GM18505 (cell line): ENCODE measurements around the gene SLC66A1.

Experiments
- ATAC-seq: cut with Tn5 transposase; IDR thresholded peaks from one replicate; pipeline ENCODE4 v1.9.1; 2021; ENCODE audit not compliant: unreplicated experiment
- POLR2A ChIP-seq: IDR thresholded peaks from 4 replicates; pipeline ENCODE4 v1.6.1; 2011; ENCODE audit warnings: borderline replicate concordance; ENCODE audit not compliant: insufficient read depth, insufficient read length; ENCODE audit errors: extremely low read depth

The SLC66A1 gene

DNA sequence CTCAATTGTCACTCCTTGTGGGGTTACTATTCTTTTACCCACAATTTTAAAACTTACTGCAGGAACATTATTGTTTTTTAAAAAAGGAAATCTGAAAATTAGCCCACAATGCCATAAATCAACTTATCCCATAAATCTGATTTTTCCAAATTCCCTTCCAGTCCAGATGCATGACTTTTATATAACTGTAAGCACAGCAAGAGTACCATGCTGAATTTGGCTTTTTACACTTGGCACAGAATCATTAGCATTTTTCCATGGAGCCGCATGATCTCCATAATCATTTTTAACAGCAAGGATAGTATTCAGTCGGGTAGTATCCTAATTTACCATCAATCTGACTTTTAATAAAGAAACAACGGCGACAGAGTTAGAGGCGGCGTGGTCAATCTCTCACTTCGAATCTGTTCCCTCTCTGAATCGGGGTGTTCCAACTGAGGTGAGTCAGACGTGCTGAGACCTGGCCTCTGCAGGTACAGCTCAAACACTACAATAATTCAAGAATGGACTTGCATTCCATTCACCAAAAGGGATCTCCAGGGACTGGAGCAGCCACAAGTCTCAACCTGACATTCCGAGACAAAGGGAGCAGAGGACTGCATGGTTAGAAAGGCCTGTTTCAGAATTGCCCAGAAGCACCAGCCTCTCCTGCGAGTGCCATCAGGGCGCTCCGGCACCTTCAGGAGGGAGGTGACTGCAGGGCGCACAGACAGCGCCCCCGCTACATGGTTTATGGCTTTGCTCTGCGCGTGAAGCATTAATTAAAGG is 48.9 kb downstream of the SLC66A1 start:
- ATAC-seq: no peak

DNA sequence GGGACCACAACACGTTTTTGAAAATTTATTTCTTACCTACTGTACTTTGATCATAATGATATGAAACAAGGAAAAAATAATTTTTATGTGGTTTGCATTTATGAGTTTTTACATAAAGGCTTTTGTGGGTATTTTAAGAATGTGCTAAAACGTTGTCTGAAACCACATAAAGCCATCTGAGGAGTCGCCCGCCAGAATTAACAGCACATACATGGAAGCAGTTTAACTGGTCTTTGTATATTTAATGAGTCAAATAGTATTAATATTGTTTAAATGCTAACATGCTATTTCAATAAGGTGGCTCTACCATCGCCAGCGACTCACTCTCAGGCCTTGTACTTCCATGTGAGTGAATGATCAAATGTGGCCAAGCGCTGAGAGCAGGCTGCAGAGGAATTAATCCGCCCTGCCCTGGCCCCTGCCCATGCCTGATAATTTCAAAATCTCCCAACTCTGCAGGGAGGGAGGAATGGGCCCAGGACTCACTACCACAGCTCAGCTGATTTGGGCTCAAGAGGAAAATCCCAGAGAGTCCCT is 49.6 kb downstream of the SLC66A1 start:
- TF ChIP-seq POLR2A: no peak
- ATAC-seq: no peak

More for the DNA sequence above, 48.9 kb downstream of the SLC66A1 start:
- TF ChIP-seq POLR2A: no peak

DNA sequence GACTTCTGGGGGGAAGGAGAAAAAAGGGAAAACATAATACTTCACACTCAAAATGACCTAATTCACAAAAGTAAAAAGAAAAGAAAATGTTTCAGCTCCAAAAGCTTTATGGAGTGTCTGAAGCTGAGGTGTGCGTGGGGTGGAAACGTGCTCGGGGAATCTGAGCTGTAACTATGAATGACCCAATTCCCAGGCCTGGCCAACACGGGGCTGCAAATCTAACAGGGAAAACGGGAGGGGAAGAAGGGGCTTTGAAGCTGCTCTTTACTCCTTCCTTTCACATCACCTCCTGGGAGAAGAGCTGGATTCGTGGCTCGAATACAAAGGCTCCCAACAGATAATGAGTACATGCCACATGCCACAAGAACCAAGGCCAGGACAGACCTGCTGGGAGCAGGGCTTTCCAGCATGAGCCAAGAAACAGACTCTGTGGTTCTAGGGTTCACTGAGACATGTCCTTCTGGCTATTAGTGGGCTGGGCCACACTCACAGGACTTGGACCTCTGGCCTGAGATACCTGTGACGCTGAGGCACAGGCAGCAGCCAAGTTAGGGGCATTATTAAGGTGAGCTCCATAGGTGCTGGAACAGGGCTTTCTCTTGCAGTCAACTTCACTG is 51.5 kb downstream of the SLC66A1 start:
- no peak for ATAC-seq
- no peak for TF ChIP-seq POLR2A

DNA sequence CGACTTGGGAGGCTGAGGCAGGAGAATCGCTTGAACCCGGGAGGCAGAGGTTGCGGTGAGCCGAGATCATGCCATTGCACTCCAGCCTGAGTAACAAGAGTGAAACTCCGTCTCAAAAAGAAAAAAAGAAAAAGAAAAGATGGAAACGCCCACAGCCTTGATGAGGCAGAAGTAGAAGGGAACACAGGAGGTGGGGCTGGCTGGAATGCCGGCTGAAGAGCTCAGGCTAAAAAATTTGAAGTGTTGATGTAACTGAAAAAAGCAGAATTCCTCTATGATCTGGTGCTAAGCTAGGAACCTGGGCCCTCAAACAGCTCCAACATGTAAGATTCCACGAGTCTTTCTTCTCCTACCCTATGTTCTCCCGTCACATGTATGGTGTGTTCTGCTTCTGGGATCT is 53.6 kb downstream of the SLC66A1 start:
- no peak for TF ChIP-seq POLR2A
- ATAC-seq: no peak

DNA sequence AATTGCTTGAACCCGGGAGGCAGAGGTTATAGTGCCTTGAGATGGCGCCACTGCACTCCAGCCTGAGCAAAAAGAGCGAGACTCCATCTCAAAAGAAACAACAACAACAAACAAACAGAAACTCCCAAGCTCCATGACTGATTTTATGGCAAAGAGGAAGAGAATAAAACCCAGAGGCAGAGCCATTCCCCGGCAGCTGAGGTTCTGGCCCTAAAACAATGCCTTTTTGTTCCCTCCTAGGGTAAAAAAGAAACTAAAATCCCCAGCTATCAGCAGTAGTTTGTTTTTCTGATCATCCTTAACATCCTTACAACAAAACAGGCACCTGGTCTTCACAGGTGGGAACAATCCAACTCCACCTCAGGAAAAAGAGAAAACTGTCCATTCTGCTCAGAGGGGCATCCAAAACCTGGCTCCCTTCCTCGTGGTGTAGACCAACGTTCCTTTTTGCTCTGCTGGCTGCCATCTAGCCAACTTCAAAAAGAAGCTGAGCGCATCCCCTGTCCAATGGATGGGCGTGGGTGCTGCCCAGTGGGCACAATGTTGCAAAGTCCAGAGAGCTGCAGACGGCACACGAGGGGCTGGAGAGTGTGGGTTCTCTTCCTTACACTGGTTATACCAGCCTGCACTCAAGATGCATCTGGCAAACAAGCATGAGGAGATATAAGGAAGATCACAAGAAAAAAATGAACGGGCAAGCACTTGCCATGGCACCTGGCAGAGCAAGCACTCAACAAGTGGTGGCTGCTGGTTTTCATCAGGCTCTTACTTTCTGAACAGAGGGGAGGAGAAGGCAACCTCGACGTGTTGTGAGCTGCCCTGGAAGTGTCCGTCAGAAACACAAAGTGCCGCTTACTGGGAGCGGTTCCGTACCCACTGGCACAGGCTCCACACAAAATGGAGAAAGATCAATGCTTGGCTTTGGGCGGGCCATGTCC is 54.7 kb downstream of the SLC66A1 start:
- no peak for ATAC-seq
- no peak for TF ChIP-seq POLR2A

DNA sequence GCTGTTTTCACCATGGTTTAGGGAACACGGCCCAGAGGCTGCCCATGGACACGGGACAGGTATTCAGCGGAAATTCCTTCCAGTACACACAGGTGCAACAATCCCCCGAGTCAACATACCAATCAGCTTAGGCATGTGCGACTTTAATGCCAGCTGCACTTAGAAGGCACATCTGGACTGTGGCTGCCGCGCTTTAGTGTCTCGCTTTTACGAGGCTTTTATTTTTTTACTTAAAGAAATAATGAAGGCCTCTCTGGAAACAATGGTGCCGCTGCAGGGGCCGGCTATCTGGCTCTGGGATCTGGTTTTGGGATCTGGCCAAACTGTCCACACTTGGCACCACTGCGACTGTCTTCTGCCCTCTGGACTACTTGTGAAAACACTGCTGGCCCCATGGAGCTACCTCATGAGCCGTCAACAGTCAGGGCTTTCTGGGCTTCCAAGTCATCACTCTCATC is 55.5 kb downstream of the SLC66A1 start:
- no peak for TF ChIP-seq POLR2A
- no peak for ATAC-seq

DNA sequence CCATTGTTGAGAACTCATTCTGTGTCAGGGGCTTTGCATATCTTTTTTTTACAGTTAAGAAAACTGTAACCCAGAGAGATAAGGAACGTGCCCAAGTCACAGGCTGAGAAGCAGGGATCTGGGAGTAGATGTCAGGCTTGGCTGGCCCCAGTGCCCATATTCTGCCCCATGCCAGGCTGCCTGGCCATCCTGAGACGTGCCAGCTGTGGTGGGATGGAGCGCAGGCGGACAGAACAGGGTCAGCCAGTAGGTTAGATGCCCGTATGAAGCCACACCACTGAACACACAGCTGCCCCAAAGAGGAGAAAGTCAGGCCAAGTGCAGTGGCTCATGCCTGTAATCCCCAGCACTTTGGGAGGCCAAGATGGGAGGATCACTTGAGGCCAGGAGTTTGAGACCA is 55.9 kb downstream of the SLC66A1 start:
- TF ChIP-seq POLR2A: no peak
- no peak for ATAC-seq

DNA sequence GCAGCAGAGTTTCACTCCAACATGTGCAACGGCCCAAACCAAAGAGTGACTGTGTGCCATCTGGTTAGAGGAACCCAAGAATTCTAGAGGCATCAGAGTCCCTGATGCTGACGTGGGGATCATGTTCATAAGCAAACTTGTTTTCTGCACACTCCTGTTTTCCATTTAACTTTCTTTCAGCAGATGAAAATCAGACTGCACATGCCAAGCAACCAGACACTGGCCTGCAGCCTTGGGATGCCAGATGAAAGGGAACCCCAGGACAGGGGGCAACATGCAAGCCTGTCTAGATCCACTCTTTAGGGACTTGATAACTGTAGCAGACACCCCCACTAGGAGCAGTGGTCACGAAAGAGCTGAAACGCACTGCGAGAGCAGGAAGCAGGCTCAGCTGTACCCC is 56.8 kb downstream of the SLC66A1 start:
- ATAC-seq: no peak
- no peak for TF ChIP-seq POLR2A

DNA sequence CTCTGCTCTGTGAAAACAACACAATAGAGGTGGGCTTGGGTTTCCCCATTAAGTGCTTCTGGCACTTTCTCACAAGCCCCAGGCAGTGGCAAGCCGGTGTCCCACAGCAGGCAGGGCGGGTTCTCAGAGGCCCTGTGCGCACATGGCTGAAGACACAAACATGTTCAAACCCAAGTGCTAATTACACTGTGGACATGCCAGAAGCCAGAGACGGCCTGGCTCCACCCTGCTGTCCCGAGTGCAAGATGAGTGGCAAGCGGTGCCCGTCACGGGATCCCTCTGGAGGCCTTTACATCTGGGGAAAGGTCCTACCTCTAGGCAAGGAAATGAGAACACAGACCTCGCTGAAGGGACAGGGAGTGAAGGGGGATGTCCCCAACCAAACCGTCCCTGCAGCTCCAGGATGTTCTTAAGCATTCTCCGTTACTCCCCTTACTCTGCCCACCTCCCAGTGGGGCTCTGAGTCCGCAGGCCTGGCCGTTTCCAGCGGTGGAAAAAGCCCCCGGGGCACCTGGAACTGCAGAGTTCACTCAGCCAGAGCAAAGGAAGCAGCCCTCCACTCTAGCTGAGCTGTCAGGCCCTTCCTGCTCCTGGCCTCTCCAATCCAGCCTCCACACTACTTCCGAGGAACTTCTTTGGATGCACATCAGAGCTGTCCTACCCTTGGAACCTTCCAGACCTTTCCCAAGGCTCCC is 57.4 kb downstream of the SLC66A1 start:
- no peak for TF ChIP-seq POLR2A
- ATAC-seq: no peak

DNA sequence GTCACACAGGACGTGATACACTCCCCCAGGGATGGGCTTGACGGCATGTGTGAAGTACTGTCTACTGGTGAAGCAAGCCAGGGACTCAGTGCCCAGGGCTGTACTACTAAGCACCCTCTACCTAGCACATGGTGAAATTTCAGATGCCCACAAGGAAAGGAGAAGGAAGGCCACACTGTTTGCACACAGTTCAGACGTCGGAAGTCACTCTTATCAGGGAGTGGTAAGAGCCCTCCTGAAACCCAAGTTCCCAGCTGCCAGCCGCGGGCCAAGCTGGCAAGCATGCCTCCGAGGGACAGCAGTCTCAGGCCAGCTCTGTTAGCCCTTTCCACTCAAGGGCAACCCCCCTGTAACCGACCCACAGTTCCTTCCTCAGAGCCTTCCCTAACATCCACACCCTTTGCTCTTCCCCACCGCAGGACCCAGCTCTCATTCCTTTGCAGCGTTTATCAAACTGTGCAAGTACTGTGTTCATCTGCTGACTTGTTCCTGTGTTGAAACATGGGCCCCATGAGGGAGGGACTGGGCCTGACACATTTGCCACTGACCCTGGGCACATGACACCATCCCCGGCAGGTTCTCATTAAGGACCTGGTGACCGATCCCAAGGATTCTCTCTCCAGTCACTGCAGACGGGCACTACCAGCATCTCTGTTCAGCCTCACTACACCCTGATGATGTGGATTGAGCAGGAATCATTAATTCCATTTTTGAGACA is 58.5 kb downstream of the SLC66A1 start:
- no peak for TF ChIP-seq POLR2A
- ATAC-seq: no peak

DNA sequence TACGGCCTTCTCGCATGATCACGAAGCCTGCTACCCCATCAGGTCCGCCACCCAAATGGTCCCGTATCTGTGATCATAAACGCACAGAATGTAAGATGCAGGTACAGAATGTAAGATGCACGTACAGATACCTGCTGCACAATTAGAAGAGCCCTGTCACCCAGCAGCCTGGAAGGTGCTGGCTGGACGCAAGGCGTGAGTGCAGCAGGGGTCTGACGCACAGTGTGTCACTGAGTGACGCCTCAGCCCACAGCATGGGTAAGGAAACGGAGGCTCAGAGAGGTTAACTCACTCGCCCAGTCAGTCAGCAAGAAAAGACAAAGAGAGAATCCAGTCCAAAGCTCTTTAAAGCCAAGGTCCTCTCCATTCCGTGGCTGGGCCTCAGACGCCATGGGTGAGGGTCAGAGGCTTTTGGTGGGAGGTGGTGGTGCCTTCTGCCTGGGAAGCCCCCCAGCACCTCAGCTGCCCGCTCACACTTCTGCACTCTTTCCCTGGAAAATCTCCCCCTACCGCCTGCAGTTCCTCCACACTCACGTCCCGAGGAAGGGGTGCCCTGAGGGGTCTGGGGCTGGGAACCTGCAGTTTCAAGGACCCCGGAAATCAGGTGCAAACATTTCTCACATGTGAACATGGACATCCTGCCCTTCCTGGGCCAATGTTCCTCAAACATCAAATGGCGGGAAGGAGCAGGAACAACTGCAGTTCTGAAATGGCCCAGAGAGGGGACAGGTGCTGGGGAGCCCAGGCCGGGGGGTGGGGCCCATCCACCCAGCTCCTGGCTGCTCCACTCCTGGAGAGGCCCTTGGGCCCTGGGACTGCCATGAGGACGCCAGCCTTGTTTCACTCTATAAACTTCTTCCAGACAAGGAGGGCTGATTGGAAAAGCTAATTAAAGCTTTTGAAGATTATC is 59.4 kb downstream of the SLC66A1 start:
- TF ChIP-seq POLR2A: no peak
- ATAC-seq: no peak
